Endothelial cell of umbilical vein (primary cell): ENCODE measurements around the gene ZRANB1.

Experiments
- CTCF ChIP-seq, 2 donors: IDR thresholded peaks; 1 replicate in 1 of 2; 2 replicates in 1 of 2; pipeline ENCODE4 v1.5.1; 2011; ENCODE audit warnings: low read length in 2 of 2, mild to moderate bottlenecking in 2 of 2, moderate library complexity in 2 of 2, control low read depth in 1 of 2, inconsistent platforms in 1 of 2, low read depth in 1 of 2; ENCODE audit not compliant: insufficient read depth in 1 of 2; ENCODE audit errors: extremely low read depth in 1 of 2
- EZH2 ChIP-seq: IDR thresholded peaks from 2 replicates; pipeline ENCODE4 v1.6.1; 2012; ENCODE audit warnings: borderline replicate concordance, low read depth, mild to moderate bottlenecking, moderate library complexity, low read length, inconsistent platforms; ENCODE audit not compliant: severe bottlenecking
- FOS ChIP-seq: IDR thresholded peaks from 2 replicates; pipeline ENCODE4 v1.6.1; 2011; ENCODE audit warnings: mild to moderate bottlenecking, low read length, moderate library complexity, borderline replicate concordance; ENCODE audit not compliant: insufficient read depth
- POLR2A ChIP-seq: IDR thresholded peaks from 2 replicates; pipeline ENCODE4 v1.6.1; 2012; ENCODE audit warnings: low read depth, mild to moderate bottlenecking, control low read depth, low read length
- POLR2AphosphoS5 ChIP-seq: IDR thresholded peaks from 2 replicates; pipeline ENCODE4 v1.6.1; 2012; ENCODE audit warnings: low read depth, mild to moderate bottlenecking, control low read depth, low read length, moderate library complexity; ENCODE audit not compliant: insufficient read depth

- TF ChIP-seq POLR2A (no peak), POLR2AphosphoS5 (no peak), EZH2 (no peak), CTCF (IDR thresholded peaks at IDR 0.05; ENCODE audit: extremely low read depth in 1 of 2, insufficient read depth in 1 of 2, low read depth in 1 of 2, low read length in 2 of 2) (no peak), FOS (no peak)
These were observed 39.5 kb upstream of the ZRANB1 start for GRCh38 chr10:124902462-124902861.
